Left kidney (tissue), 2 donors: Measurements from ENCODE around the gene CLSTN1. TPM values are rescaled to one million over a fixed set of nuclear protein-coding genes. Genes with fewer than 3 reads are reported as not detected.
A peak's percentile ranks its signal among the peaks of the same experiment; 100 is the strongest.

Experiments
- DNase-seq: peaks from one replicate; pipeline ENCODE4 v3.0.0-alpha.2; 2013
- polyA plus RNA-seq: library from polyadenylated mRNA; unstranded; fragments of 120-200 nt; gene quantifications from one replicate; pipeline ENCODE4 v1.2.1, GENCODE V29; 2013; ENCODE audit not compliant: insufficient read length

The CLSTN1 gene
- polyA plus RNA-seq, 1 donor = 151 TPM

DNA sequence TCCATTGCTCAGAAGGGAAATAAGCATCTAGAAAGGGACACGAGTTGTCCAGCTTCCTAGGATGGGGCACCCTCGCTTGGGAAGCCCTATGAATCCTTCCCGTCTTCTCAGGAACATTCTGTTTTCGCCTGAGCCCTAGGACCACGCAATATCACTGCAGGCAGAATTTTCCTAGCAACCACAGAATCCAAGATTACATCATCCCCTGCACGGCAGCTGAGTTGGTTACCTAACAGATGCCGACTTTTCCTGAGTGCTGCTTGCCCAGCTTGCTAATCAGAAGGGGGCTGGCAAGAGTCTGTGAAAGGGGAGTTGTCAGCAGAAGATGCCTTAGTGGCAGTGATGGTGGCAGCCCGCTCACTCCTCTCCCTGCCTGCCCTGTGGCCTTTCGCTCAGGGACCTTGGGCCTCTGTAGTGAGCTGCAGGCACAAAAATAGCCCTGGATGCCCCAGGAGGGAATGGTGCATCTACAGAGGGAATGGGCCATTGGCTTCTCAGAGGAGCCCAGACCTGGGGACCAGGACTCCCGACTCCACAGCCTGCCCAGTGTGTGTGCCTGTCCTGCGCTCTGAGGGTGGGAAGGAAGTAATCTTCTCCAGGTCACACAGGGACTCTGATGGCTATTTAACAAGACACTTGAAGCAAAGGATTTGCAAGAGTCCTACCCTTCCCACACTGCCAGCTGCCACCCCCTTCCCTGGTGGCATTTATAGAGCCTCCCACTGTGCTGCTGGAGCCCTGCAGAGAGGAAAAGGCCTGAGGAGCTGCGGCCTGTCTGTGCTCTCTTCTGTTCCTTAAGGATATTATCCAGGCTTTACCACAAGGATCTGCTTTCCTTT lies 28.9 kb upstream of the CLSTN1 start:
- DNase-seq = no peak

GRCh38 chr1:9852004-9852403 lies 28.2 kb upstream of the CLSTN1 start:
- DNase-seq = no peak

DNA sequence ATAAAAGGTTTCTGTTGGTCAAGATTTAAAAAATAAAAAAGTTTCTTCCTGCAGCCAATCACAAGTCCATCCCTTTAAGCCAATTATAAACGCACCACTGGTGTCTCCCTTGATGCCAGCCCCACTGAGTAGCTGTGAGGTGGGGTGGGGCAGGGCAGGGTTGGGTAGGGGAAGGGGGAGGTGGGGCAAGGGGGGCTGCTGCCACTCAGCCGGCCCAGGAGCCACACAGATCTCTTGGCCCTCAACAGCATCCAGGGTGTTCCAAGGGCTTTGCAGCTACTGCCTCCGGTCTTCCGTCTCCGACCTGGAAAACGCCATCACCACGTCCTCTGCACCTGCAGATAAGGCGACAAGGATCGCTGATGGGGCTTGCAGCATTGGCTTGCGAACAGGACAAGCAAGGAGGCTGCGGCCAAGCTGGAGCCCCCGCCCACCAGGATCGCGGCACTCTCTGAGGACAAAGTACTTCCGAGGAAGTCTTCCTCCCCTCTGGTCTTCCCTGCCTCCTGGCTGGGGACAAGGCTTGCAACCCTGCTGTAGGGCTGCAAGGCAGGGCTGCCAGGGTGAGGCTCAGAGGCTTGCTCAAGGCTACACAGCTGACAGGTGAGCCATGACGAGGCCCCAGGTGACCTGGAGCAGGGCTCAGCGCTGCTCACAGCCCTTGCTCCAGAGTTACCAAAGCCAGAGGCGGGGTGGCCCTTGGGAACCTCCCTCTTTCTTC lies 26.8 kb upstream of the CLSTN1 start:
- no peak for DNase-seq

DNA sequence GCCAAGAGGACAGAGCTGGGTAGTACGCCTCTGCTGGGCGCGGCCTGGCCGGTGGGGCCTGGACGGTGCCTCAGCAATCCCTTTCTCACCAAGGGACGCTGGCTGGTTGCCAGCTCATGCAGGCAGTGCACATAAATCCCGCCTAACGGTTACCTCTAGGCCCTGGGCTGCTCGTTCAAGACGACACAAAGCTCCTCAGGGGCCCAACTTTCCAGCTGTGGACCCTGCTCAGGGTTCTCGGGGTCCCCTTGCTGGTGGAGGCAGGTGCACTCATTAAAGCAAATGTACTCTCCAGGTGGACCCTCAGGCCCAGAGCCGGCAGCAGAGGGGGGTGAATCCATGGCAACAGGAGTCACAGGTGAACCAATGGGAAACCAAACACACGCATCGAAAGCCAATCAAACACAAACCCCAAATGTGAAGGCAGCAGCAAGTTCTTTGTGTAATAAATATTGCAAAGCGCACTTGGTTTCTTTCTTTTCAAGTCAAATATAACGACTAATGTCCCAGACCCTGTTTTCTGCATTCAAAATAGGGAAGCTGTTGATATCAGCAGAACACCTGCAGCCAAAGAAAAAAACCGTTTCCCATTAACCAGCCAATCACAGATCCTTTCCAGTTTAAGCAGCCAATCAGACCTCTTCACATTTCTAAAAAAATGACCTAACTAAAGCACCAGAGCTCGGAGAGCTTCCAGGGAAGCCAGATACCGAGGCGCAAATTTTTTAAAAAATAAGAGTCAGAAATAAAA lies 26.1 kb upstream of the CLSTN1 start:
- DNase-seq = no peak

DNA sequence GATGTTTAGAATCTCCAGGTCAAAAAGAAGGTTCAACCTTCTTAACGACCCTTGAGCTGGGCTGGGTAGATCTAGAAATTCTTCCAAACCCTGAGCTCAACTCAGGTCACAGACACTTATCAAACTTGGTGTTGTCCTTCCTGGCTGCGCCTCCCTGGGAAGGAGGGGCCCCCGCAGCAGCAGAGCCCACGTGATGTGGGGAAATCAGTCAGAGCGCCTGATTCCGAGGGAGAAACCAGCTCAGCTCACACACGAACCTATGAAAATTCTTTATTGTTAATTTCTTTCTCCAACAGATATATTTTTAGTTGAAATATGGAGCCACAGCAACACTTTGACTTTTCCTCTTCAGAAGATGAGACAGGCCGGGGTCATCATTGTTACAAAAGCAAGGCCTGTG lies 24.3 kb upstream of the CLSTN1 start:
- DNase-seq = no peak

GRCh38 chr1:9847269-9847668 lies 23.5 kb upstream of the CLSTN1 start:
- DNase-seq = no peak

GRCh38 chr1:9846611-9847171 lies 22.9 kb upstream of the CLSTN1 start:
- DNase-seq = no peak

- no peak for DNase-seq
These were observed 22.1 kb upstream of the CLSTN1 start for GRCh38 chr1:9845914-9846313.

GRCh38 chr1:9844756-9845155 lies 21.0 kb upstream of the CLSTN1 start:
- no peak for DNase-seq

GRCh38 chr1:9844106-9844505 lies 20.3 kb upstream of the CLSTN1 start:
- DNase-seq = no peak

DNA sequence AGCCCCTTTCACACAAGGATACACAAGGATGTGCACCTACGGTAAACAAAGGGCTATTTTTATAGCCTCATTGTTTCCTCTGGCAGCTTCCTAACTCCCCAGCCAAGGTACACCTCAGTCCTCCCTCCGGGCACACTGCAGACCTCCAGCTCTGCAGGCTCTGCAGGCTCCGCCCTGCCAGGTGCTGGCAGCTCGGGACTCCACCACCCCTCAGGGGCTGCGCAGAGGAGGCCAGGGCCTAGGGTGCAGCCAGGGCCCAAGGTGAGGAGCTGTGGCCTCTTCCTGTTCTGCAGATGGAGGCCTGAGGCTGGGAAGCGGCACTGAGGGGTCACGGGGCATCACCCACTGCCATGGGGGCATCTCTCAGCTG lies 19.8 kb upstream of the CLSTN1 start:
- DNase-seq = no peak

DNA sequence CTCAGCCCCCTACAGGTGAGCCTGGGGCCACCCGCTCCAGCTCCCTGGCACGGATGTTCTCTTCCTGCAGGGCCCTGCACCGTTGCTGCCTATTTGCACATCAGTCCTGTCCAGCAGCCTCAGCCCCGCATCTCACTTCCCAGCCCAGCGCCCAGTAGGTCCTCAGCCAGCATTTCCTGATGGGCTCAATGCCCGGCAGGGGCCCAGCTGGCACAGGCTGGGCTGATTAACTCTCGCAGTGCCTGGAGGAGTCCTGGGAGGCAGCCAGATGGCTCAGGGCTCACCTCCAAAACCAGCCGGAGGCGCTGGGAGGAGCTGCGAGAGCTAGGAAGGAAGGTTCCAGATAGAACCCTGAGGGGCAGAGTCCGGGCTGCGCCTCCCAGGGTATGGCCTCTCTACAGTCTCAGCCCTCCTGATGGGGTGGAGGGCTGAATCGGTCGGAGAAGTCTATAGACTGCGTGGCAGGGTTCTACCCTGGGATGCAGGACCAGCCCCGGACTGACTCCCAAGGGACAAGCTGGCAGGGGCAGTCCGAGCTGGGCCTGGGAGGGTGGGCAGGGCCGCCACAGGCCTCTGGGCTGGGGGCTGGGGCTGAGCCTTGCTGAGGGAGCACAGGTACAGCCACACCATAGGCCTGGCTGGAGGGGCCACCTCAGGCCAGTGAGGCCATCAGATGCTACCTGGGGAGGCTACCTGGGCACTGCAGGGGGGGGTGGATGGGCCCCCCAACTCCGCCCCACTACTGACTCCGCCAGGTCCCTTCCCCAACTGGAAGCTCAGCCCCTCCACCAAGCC lies 19.2 kb upstream of the CLSTN1 start:
- no peak for DNase-seq

GRCh38 chr1:9842073-9842711 lies 18.4 kb upstream of the CLSTN1 start:
- DNase-seq = no peak

- no peak for DNase-seq
These were observed 17.7 kb upstream of the CLSTN1 start for GRCh38 chr1:9841460-9841859.

DNA sequence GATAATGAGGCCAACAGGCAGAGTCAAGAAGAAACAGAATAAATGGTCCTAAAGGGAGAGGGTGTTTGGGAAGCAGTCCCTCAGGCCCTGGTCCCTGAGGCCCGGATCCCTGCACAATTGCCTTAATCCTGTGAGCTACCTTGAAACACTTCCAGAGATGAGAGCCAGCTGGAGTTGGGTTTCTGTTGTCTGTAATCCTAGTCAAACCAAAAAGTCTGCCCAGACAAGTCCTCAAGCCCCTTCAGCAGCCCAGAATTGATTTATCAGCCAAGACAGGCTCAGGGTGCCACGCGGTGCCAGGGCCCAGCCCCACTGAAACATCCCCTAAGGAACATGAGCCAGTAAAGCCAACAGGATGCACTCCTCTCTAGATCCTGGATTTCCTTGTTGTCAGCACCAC lies 16.4 kb upstream of the CLSTN1 start:
- DNase-seq = no peak

- DNase-seq = no peak
These were observed 15.2 kb upstream of the CLSTN1 start for GRCh38 chr1:9838946-9839345.

- DNase-seq = no peak
These were observed 12.8 kb upstream of the CLSTN1 start for GRCh38 chr1:9836632-9836960.

GRCh38 chr1:9835758-9836631 lies 12.2 kb upstream of the CLSTN1 start:
- peak; percentile 82 for DNase-seq

DNA sequence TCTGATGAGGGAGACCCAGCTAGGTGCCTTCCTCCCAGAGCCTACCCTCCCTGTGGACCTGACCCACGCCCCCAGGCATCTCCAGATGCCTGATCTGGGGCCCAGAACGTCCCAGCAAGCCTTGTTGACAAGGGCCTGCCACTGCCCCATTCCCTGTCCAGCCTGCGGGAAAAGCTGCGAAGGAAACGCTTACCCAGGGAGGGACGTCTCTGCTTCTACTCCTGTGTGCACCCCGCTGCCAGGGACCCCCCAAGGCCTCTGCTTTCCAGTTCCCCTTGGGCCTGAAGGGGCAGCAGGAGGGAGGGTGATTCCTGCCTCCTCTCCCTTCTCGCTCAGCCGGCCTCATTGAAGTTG lies 11.6 kb upstream of the CLSTN1 start:
- DNase-seq = no peak

DNA sequence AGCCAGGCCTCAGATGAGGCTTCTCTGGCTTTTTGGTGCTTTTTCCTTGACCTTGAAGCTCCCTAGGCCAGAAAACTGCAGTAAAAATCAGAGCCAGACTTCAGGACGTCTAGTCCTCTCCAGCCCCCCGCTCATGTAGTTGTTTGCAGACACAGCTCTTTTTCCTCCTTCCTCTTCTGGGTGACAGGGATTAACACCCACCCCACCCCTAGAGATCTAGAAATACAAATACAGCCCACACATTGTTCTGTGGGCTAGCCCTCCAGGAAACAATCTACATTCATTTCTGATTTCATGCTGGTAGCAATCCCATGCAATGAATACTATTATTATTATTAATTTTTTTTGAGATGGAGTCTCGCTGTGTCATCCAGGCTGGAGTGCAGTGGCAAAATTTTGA lies 9.9 kb upstream of the CLSTN1 start:
- no peak for DNase-seq
